ENCODE measurements around the gene SIX3. TPM values are rescaled to one million over a fixed set of nuclear protein-coding genes. Genes with fewer than 3 reads are reported as not detected.

Gene SIX3
- total RNA-seq, 1 donor = not detected

DNA sequence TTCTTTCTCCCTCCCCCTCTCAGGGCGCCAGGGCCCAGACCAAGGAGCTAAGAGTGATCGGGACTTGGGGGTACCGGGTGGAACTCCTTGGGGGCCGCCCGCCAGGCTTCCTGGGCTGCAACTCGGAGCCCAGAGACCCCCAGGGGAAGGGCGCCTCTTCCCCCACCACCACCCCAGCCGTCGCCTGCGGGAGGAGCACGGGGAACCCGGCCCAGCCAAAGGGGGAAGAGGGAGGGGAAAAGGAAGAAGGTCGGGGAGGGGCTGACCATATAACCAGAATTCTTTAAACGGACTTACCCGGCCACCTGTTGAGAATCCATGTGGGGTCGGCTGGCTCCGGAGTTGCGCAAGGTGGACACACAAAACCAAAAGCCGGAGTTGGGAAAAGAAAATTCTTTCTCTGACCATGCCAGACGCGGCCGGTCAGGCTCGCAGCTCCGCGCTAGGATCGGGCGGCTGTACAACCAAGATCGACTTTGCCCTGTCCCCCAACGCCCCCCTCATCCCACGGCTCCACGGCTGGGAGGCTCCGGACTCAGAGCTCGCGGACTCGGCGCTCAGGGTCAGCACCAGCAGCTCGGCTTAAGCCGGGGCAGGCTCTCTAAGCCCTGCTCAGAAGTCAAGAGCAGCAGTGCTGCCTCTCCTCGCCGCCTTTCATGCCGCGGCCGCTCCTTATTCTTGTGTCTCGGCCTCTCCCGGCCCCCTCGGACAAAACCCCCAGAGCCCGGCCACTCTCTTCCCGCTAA lies 6.3 kb upstream of the SIX3 start:
- DNase-seq (ENCODE audit: insufficient read length, low spot score, missing footprints) = no peak

GRCh38 chr2:44935729-44936098 lies 5.8 kb upstream of the SIX3 start:
- Histone ChIP-seq H3K36me3 (ENCODE audit: insufficient read depth, low read length) (no peaks in the 10 kb centered on the region), H3K4me3 (ENCODE audit: insufficient read depth, low read length) (no peak overlapping the region), H4K20me1 (ENCODE audit: insufficient read depth, low read length) (no peaks in the 10 kb centered on the region), H3K27me3 (ENCODE audit: insufficient read depth, low read length) (peaks cover 90% of the 10 kb centered on the region), H3K27ac (ENCODE audit: low read depth, low read length) (no peak overlapping the region), H3K4me2 (ENCODE audit: insufficient read depth, low read length) (no peak overlapping the region), H3K79me2 (ENCODE audit: insufficient read depth, low read length) (no peaks in the 10 kb centered on the region), H3K4me1 (ENCODE audit: insufficient read depth, low read length) (no peaks in the 10 kb centered on the region), H3K9me3 (ENCODE audit: low read depth, low read length) (no peaks in the 10 kb centered on the region), H2AFZ (ENCODE audit: low read length) (no peak overlapping the region)
- DNase-seq (ENCODE audit: insufficient read length, low spot score, missing footprints) = no peak
- TF ChIP-seq CTCF (IDR thresholded peaks at IDR 0.05; ENCODE audit: extremely low read depth, low read depth, low read length) = no peak

More for the DNA sequence above, 6.3 kb upstream of the SIX3 start:
- Histone ChIP-seq H3K27me3 (ENCODE audit: insufficient read depth, low read length) (peaks cover 90% of the 10 kb centered on the region), H3K27ac (ENCODE audit: low read depth, low read length) (no peak overlapping the region), H2AFZ (ENCODE audit: low read length) (no peak overlapping the region), H3K9me3 (ENCODE audit: low read depth, low read length) (no peaks in the 10 kb centered on the region), H3K79me2 (ENCODE audit: insufficient read depth, low read length) (no peaks in the 10 kb centered on the region), H3K4me2 (ENCODE audit: insufficient read depth, low read length) (no peak overlapping the region), H3K4me3 (ENCODE audit: insufficient read depth, low read length) (no peak overlapping the region), H3K36me3 (ENCODE audit: insufficient read depth, low read length) (no peaks in the 10 kb centered on the region), H3K4me1 (ENCODE audit: insufficient read depth, low read length) (no peaks in the 10 kb centered on the region), H4K20me1 (ENCODE audit: insufficient read depth, low read length) (no peaks in the 10 kb centered on the region)
- no peak for TF ChIP-seq CTCF (IDR thresholded peaks at IDR 0.05; ENCODE audit: extremely low read depth, low read depth, low read length)

GRCh38 chr2:44936275-44936674 lies 5.2 kb upstream of the SIX3 start:
- no peak overlapping the region for H2AFZ ChIP-seq (ENCODE audit: low read length)
- no peak for TF ChIP-seq CTCF (IDR thresholded peaks at IDR 0.05; ENCODE audit: extremely low read depth, low read depth, low read length)
- H3K4me2 ChIP-seq (ENCODE audit: insufficient read depth, low read length) = no peak overlapping the region
- H4K20me1 ChIP-seq (ENCODE audit: insufficient read depth, low read length) = no peaks in the 10 kb centered on the region
- H3K4me3 ChIP-seq (ENCODE audit: insufficient read depth, low read length) = no peak overlapping the region
- no peaks in the 10 kb centered on the region for H3K4me1 ChIP-seq (ENCODE audit: insufficient read depth, low read length)
- no peak overlapping the region for H3K27ac ChIP-seq (ENCODE audit: low read depth, low read length)
- DNase-seq (ENCODE audit: insufficient read length, low spot score, missing footprints) = no peak
- H3K9me3 ChIP-seq (ENCODE audit: low read depth, low read length) = no peaks in the 10 kb centered on the region
- no peaks in the 10 kb centered on the region for H3K79me2 ChIP-seq (ENCODE audit: insufficient read depth, low read length)
- H3K36me3 ChIP-seq (ENCODE audit: insufficient read depth, low read length) = no peaks in the 10 kb centered on the region
- H3K27me3 ChIP-seq (ENCODE audit: insufficient read depth, low read length) = peaks cover 90% of the 10 kb centered on the region

- H2AFZ ChIP-seq (ENCODE audit: low read length) = no peak overlapping the region
- no peak overlapping the region for H3K4me3 ChIP-seq (ENCODE audit: insufficient read depth, low read length)
- peak; percentile 51 for DNase-seq (ENCODE audit: insufficient read length, low spot score, missing footprints)
- H3K79me2 ChIP-seq (ENCODE audit: insufficient read depth, low read length) = no peaks in the 10 kb centered on the region
- H3K4me2 ChIP-seq (ENCODE audit: insufficient read depth, low read length) = no peak overlapping the region
- H3K4me1 ChIP-seq (ENCODE audit: insufficient read depth, low read length) = peaks cover 2% of the 10 kb centered on the region
- H3K9me3 ChIP-seq (ENCODE audit: low read depth, low read length) = no peaks in the 10 kb centered on the region
- H3K27ac ChIP-seq (ENCODE audit: low read depth, low read length) = no peak overlapping the region
- H3K27me3 ChIP-seq (ENCODE audit: insufficient read depth, low read length) = peaks cover 90% of the 10 kb centered on the region
- TF ChIP-seq CTCF (IDR thresholded peaks at IDR 0.05; ENCODE audit: extremely low read depth, low read depth, low read length) = no peak
- no peaks in the 10 kb centered on the region for H4K20me1 ChIP-seq (ENCODE audit: insufficient read depth, low read length)
- no peaks in the 10 kb centered on the region for H3K36me3 ChIP-seq (ENCODE audit: insufficient read depth, low read length)
Observed at GRCh38 chr2:44936715-44937687, 4.5 kb upstream of the SIX3 start.
